HG03575 (cell line): ENCODE results near the gene NDUFS3.

Experiments
- ATAC-seq: cut with Tn5 transposase; IDR thresholded peaks from one replicate; pipeline ENCODE4 v1.9.1; 2021; ENCODE audit not compliant: unreplicated experiment, insufficient number of reproducible peaks, low FRiP score; ENCODE audit errors: extremely low read depth

Gene NDUFS3

DNA sequence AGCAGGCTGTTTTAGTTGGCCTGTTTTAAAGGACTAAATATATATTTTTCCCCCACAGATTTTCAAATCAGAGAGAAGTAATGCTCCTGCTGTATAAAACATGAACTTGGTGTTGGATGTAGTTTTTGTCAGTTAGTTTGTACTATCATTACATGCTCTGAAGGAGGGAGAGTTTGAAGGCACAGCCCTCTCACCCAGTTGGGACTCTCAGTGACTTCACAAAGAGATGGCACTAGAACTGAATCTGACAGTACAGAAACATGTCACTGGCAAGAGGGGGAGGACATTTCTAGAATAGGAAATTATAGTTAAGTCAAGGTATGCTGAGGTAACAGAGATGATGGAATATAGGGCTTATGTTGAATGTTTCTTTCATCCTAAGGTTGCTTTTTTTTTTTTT is 36.4 kb downstream of the NDUFS3 start:
- ATAC-seq: no peak

DNA sequence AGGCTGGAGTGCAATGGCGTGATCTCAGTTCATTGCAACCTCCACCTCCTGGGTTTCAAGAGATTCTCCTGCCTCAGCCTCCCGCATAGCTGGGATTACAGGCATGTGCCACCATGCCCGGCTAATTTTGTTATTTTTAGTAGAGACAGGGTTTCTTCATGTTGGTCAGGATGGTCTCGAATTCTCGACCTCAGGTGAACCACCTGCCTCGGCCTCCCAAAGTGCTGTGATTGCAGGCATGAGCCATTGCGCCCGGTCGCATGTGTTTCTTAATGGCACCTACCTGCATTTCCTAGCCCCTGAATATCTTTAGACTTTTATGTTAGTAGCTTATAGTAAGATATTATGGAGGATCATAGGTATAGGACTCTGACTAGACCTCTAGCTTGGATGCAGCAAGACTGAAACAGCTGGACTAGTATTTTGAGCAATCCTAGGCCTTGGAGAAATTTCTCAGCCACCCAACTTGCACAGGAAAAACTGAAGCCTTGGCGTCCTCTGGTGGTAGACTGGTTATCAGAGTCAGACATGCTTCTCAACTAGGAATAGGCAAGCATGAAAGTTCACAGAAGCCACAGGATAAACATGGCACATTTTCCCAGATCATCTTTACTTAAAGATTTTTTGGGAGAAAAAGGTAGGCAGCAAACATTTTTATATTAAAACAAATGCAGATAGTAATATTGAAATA is 38.0 kb downstream of the NDUFS3 start:
- ATAC-seq: no peak

DNA sequence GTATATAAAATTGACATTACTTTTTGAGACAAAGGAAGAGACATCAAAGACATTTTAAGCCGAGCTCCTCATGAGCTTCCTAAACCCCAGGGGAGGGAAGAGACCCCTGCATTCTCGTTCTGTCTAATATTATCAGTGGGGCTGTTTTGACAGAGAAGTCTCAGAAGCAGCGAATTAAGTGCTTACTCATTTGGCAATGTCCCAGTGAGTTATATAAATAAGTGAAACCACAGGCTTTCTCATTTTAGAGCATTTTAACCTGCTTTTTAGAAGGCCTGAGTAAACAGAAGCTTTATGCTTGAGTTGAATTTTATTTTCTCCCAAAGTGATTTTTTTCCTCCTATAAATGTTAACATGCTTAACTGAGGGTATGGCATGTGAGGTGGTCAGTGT is 38.5 kb downstream of the NDUFS3 start:
- no peak for ATAC-seq

DNA sequence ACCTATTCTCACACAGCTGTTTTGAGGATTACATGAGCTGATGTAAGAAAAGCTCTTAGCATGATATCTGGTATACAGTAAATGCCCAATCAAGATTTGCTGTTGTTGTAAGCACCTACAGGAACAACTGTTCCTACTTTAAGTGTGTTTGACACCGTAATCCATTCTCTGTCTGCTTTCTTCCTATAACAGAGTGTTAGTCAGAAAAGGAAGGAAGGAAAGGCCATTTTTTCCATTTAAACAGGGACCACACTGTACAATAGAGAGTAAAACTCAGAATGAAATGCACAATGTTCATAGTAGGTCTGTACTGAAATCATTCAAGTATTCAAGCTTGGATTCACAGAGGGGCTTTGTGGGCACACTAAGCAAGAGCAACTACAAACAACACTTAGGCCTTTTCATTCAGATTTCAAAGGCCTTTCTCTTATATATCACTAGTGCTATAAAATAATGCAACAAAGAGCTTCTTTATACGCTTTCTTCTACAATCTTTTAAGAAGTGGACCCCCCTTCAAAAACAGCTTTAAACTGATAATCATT is 42.0 kb downstream of the NDUFS3 start:
- ATAC-seq: no peak

DNA sequence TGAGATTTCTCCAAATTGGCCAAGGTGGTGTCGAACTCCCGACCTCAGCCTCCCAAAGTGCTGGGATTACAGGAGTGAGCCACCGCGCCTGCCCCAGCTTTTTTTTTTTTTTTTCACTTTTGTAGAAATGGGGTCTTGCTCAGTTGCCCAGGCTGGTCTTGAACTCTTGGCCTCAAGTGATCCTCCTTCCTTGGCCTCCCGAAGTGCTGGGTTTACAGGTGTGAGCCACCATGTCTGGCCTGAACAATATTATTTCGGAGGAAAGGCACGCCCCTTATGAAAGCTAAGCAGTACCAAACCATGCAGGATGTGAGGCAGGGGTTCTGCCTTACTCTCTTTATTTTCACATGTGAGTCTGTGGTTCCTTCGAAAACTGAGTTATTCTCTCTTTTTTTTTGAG is 47.4 kb downstream of the NDUFS3 start:
- ATAC-seq: no peak

DNA sequence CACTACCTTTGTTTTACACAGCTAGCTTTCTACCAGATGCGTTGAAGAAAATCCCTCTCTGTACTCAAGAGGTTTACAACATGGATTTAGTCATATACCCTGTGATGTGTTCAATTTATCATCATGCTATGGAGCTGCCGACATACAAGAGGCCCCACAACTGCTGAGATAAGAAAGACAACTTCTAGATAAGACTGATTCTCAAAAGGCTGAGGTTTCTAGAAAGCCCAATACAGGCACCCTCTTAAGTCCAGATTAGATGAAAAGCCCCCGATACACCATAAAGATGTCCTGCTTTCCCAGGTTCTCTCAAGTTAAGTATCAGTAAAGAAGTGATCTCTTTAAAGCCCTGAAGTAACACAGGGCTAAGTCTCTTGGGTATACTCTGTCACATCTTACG is 49.2 kb downstream of the NDUFS3 start:
- no peak for ATAC-seq

DNA sequence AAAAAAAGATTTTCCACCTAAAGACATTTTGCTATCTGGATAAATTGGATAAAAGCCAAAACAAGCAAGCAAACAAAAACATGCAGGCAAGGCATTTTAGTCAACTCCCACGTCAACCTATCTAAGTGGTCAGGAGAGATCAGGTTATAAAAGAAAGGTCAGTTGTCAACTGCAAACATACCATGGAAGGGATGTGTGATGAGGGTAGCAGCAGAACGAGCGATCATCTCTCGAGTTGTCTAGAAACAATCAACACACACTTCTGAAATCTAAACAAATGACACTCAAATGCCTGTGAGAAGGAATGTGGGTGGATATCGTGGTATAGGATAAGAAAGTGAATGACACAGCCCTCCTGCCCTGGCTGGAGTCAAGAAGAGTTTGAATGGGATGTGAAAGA is 52.6 kb downstream of the NDUFS3 start:
- ATAC-seq: no peak
